K562 (cell line): ENCODE measurements around the gene MAP3K7. TPM values are rescaled to one million over a fixed set of nuclear protein-coding genes. Genes with fewer than 3 reads are reported as not detected.
A peak's percentile ranks its signal among the peaks of the same experiment; 100 is the strongest.

ENCODE experiments used
- ASH1L ChIP-seq: fragments of 450-650 bp; IDR thresholded peaks from 2 replicates; pipeline ENCODE4 v1.6.1; 2018; ENCODE audit warnings: borderline replicate concordance, mild to moderate bottlenecking, low read depth; ENCODE audit not compliant: partially characterized antibody
- BACH1 ChIP-seq: fragments of 200-800 bp; sonication (Bioruptor generic); IDR thresholded peaks from 2 replicates; pipeline ENCODE4 v1.6.1; 2016; ENCODE audit warnings: missing genetic modification characterization, missing compliant biosample characterization
- CREB1 ChIP-seq, 2 experiments: sonication (generic) in 1 of 2; formaldehyde crosslinking in 1 of 2; IDR thresholded peaks; 2 replicates each; pipeline versions ENCODE4 v1.6.1 to v1.8.0; 2012 to 2022; ENCODE audit warnings: inconsistent platforms in 1 of 2, mild to moderate bottlenecking in 1 of 2, missing genetic modification reagents in 1 of 2, moderate library complexity in 1 of 2
- ELF1 ChIP-seq: fragments of 200-800 bp; sonication (Bioruptor generic); IDR thresholded peaks from 2 replicates; pipeline ENCODE4 v1.6.1; 2016; ENCODE audit warnings: missing genetic modification characterization, missing compliant biosample characterization
- HDAC2 ChIP-seq: fragments of 450-650 bp; IDR thresholded peaks from 2 replicates; pipeline ENCODE4 v1.6.1; 2016; ENCODE audit warnings: mild to moderate bottlenecking
- RBM25 ChIP-seq: fragments of 200-400 bp; formaldehyde crosslinking; IDR thresholded peaks from 2 replicates; pipeline ENCODE4 v1.6.1; 2018; ENCODE audit warnings: low read length, low read depth, moderate library complexity; ENCODE audit not compliant: severe bottlenecking
- RUNX1 ChIP-seq: sonication (generic); IDR thresholded peaks from 2 replicates; pipeline ENCODE4 v1.6.1; 2016; ENCODE audit warnings: antibody characterized with exemption, low read depth
- SAFB ChIP-seq: fragments of 200-400 bp; formaldehyde crosslinking; IDR thresholded peaks from 2 replicates; pipeline ENCODE4 v1.6.1; 2017; ENCODE audit warnings: low read depth, low read length, borderline replicate concordance
- SREBF2 ChIP-seq: sonication (generic); formaldehyde crosslinking; IDR thresholded peaks from 2 replicates; pipeline ENCODE4 v1.4.0; 2020; ENCODE audit warnings: mild to moderate bottlenecking, missing genetic modification reagents
- SRF ChIP-seq, 2 experiments: fragments of 250-450, 450-650 bp in 1 of 2; sonication (Bioruptor Pico) in 1 of 2; sonication (generic) in 1 of 2; formaldehyde crosslinking; IDR thresholded peaks; 2 replicates each; pipeline versions ENCODE4 v1.5.0 to v1.5.1; 2020 to 2022; ENCODE audit warnings: mild to moderate bottlenecking in 1 of 2, missing genetic modification reagents in 1 of 2
- ZNF239 ChIP-seq: fragments of 250-450 bp; sonication (Bioruptor Pico); IDR thresholded peaks from 2 replicates; pipeline ENCODE4 v1.4.0; 2020; ENCODE audit warnings: mild to moderate bottlenecking
- ZNF274 ChIP-seq: IDR thresholded peaks from 2 replicates; pipeline ENCODE4 v1.6.1; 2011; ENCODE audit warnings: low read depth, mild to moderate bottlenecking, low read length, moderate library complexity, borderline replicate concordance
- ZNF41 ChIP-seq: fragments of 250-450 bp; sonication (Bioruptor Pico); conservative IDR thresholded peaks from 2 replicates; pipeline ENCODE4 v1.4.0; 2020; ENCODE audit warnings: mild to moderate bottlenecking
- ZNF695 ChIP-seq: fragments of 450-650 bp; formaldehyde crosslinking; IDR thresholded peaks from 2 replicates; pipeline ENCODE4 v1.4.0; 2020; ENCODE audit warnings: mild to moderate bottlenecking, moderate library complexity
- ZNF77 ChIP-seq: fragments of 250-450 bp; sonication (Bioruptor Pico); IDR thresholded peaks from 2 replicates; pipeline ENCODE4 v1.5.0; 2020
- polyA plus RNA-seq, 8 experiments: library from polyadenylated mRNA; depleted of rRNA in 4 of 8; stranded (reverse) in 5 of 8; unstranded in 3 of 8; fragments of >200 nt; fragmentation: Nextera tagmentation in 2 of 8; fragmentation: Illumina TruSeq in 1 of 8; extraction: Ambion mirVana in 2 of 8; extraction: Trizol in 1 of 8; gene quantifications; 2 replicates each; pipeline versions ENCODE4 v1.2.1 to v1.2.3, GENCODE V29; 2011 to 2014; ENCODE audit warnings: inconsistent platforms in 1 of 8, missing spikeins in 1 of 8
- total RNA-seq, 7 experiments: library from RNA; depleted of rRNA in 6 of 7; stranded (reverse); fragments of >200 nt in 6 of 7; fragmentation: Illumina TruSeq in 2 of 7; extraction: Trizol in 2 of 7; gene quantifications; 2 replicates each; pipeline versions ENCODE4 v1.2.1 to v1.2.3, GENCODE V29; 2011 to 2021; ENCODE audit warnings: low replicate concordance in 1 of 7
- TF ChIP-seq, protein P1 (sequence below), 2 experiments: fragments of 450-650 bp; IDR thresholded peaks; 2 replicates each; pipeline ENCODE4 v1.6.1; 2016
- TF ChIP-seq, protein P2 (sequence below): fragments of 450-650 bp; IDR thresholded peaks from 2 replicates; pipeline ENCODE4 v1.6.1; 2016; ENCODE audit warnings: borderline replicate concordance
- TF ChIP-seq, protein P3 (sequence below): sonication (generic); formaldehyde crosslinking; IDR thresholded peaks from 2 replicates; pipeline ENCODE4 v1.8.0; 2022; ENCODE audit warnings: missing genetic modification reagents, mild to moderate bottlenecking, borderline replicate concordance
- TF ChIP-seq, protein P4 (sequence below): IDR thresholded peaks from 2 replicates; pipeline ENCODE4 v1.6.1; 2011; ENCODE audit warnings: borderline replicate concordance, low read depth, mild to moderate bottlenecking, moderate library complexity, low read length; ENCODE audit not compliant: insufficient read depth, poor library complexity, severe bottlenecking

MAP3K7 gene
- total and polyA plus RNA-seq, 9 of the 15 experiments (the other 6 are each of a cell fraction or from before 2014, with no cell fraction given), result 13.4 to 60.9 (median 34.8) TPM

DNA sequence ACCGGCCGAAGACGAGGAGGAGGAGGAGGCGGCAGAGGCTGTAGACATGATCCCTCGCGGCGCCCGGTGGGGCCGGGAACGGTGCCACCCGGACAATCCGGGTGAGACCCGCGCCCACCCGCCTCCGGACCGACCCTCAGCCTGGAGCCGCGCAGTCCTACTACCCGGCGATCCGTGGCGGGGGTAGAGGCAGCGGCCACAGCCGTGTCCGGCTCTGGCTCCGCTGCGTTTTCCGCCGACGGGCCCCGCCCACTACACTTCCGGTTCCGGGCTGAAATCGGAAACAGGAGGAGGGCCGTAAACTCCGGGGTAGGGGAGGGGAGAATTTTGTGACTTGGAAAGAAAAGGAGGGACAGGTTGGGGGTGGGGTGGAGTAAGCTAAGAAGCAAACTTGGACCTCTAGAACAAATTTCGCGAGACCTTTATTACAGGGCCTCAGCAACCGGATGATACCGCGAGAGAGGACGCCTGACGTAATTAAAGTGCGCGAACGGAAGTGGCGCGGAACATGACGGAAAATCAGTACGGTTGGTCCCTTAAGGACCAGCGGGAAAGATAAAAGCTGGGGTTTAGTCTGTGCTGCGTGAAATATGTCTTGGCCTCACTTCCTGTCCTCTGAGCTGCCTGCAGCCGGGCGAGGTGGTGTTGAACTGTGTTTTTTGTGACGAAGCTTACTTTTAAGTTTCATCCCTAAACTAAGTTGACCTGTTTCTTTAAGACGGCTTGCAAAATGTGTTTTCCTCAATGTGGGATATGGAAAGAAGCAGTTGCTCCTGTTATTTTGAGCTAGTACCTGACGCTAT lies at the start of gene MAP3K7 (continued):
- TF ChIP-seq CREB1 (IDR thresholded peaks at IDR 0.05), result peak; percentile 100
- TF ChIP-seq CREB1 (CRISPR knock-in tag; IDR thresholded peaks at IDR 0.05), result peak; percentile 99
- peak; percentile 37 for TF ChIP-seq ASH1L
- peak; percentile 45; the same call in 1 of the 2 replicates for TF ChIP-seq HDAC2
- TF ChIP-seq RUNX1, result no peak
- no peak for TF ChIP-seq ZNF274
- no peak for TF ChIP-seq ZNF695 (CRISPR knock-in tag)
- no peak for TF ChIP-seq SRF (CRISPR knock-in tag; IDR thresholded peaks at IDR 0.05)
- no peak for TF ChIP-seq ZNF239 (CRISPR knock-in tag)
- TF ChIP-seq, protein P1, sequence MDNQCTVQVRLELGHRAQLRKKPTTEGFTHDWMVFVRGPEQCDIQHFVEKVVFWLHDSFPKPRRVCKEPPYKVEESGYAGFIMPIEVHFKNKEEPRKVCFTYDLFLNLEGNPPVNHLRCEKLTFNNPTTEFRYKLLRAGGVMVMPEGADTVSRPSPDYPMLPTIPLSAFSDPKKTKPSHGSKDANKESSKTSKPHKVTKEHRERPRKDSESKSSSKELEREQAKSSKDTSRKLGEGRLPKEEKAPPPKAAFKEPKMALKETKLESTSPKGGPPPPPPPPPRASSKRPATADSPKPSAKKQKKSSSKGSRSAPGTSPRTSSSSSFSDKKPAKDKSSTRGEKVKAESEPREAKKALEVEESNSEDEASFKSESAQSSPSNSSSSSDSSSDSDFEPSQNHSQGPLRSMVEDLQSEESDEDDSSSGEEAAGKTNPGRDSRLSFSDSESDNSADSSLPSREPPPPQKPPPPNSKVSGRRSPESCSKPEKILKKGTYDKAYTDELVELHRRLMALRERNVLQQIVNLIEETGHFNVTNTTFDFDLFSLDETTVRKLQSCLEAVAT (IDR thresholded peaks at IDR 0.05), result peak in 1 of 2 experiments; percentile 93; a peak in 2 of 4 replicates
- TF ChIP-seq, protein P2, sequence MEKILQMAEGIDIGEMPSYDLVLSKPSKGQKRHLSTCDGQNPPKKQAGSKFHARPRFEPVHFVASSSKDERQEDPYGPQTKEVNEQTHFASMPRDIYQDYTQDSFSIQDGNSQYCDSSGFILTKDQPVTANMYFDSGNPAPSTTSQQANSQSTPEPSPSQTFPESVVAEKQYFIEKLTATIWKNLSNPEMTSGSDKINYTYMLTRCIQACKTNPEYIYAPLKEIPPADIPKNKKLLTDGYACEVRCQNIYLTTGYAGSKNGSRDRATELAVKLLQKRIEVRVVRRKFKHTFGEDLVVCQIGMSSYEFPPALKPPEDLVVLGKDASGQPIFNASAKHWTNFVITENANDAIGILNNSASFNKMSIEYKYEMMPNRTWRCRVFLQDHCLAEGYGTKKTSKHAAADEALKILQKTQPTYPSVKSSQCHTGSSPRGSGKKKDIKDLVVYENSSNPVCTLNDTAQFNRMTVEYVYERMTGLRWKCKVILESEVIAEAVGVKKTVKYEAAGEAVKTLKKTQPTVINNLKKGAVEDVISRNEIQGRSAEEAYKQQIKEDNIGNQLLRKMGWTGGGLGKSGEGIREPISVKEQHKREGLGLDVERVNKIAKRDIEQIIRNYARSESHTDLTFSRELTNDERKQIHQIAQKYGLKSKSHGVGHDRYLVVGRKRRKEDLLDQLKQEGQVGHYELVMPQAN, result peak; percentile 56
- TF ChIP-seq SAFB, result no peak
- TF ChIP-seq, protein P3, sequence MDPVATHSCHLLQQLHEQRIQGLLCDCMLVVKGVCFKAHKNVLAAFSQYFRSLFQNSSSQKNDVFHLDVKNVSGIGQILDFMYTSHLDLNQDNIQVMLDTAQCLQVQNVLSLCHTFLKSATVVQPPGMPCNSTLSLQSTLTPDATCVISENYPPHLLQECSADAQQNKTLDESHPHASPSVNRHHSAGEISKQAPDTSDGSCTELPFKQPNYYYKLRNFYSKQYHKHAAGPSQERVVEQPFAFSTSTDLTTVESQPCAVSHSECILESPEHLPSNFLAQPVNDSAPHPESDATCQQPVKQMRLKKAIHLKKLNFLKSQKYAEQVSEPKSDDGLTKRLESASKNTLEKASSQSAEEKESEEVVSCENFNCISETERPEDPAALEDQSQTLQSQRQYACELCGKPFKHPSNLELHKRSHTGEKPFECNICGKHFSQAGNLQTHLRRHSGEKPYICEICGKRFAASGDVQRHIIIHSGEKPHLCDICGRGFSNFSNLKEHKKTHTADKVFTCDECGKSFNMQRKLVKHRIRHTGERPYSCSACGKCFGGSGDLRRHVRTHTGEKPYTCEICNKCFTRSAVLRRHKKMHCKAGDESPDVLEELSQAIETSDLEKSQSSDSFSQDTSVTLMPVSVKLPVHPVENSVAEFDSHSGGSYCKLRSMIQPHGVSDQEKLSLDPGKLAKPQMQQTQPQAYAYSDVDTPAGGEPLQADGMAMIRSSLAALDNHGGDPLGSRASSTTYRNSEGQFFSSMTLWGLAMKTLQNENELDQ (CRISPR knock-in tag), result no peak
- no peak for TF ChIP-seq ZNF41 (CRISPR knock-in tag)
- peak; percentile 60 for TF ChIP-seq RBM25
- no peak for TF ChIP-seq SREBF2 (CRISPR knock-in tag)
- no peak for TF ChIP-seq ZNF77 (CRISPR knock-in tag)
- TF ChIP-seq, protein P4, sequence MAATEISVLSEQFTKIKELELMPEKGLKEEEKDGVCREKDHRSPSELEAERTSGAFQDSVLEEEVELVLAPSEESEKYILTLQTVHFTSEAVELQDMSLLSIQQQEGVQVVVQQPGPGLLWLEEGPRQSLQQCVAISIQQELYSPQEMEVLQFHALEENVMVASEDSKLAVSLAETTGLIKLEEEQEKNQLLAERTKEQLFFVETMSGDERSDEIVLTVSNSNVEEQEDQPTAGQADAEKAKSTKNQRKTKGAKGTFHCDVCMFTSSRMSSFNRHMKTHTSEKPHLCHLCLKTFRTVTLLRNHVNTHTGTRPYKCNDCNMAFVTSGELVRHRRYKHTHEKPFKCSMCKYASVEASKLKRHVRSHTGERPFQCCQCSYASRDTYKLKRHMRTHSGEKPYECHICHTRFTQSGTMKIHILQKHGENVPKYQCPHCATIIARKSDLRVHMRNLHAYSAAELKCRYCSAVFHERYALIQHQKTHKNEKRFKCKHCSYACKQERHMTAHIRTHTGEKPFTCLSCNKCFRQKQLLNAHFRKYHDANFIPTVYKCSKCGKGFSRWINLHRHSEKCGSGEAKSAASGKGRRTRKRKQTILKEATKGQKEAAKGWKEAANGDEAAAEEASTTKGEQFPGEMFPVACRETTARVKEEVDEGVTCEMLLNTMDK, result no peak
- peak; percentile 94 for TF ChIP-seq ELF1 (tag)
- TF ChIP-seq BACH1 (tag), result peak; percentile 61; the same call in 1 of the 2 replicates
